A549 (cell line): ENCODE data around the gene RAB4B. TPM values are rescaled to one million over a fixed set of nuclear protein-coding genes. Genes with fewer than 3 reads are reported as not detected.
A peak's percentile ranks its signal among the peaks of the same experiment; 100 is the strongest.

Experiments used
- ATAC-seq, 2 experiments: fragments of 200-7000 bp in 1 of 2; fragments of >200 bp in 1 of 2; cut with Nextera tagmentation in 1 of 2; cut with Tn5 transposase in 1 of 2; 3 replicates each; pipeline versions ENCODE4 v1.8.0 to v1.9.1; 2018 to 2020; ENCODE audit warnings: mild to moderate bottlenecking in 1 of 2, moderate library complexity in 1 of 2
- CTCF ChIA-PET: fragments of 300-600 bp; sonication (Branson Sonifier 250); formaldehyde crosslinking; extraction: SDS; loops from one replicate; lab custom pipeline; 2021; ENCODE audit warnings: antibody characterized with exemption, inconsistent platforms; lab: Yijun Ruan, JAX
- POLR2A ChIA-PET: fragments of 350-600 bp; formaldehyde crosslinking; extraction: SDS; loops from one replicate; lab custom pipeline; 2021; ENCODE audit warnings: antibody characterized with exemption, inconsistent platforms; lab: Yijun Ruan, JAX
- DNase-seq, 2 experiments: peaks; one replicate each; pipeline versions ENCODE4 v3.0.0 to v3.0.0-alpha.2; 2011 to 2016; ENCODE audit warnings: low read depth in 1 of 2, low spot score in 1 of 2
- FAIRE-seq: peaks from 2 replicates; lab custom pipeline; 2011; peaks lifted over from hg19 to GRCh38; lab: Jason Lieb, UNC
- H3K27ac ChIP-seq, 2 experiments: fragments of >200 bp; sonication (Bioruptor Twin); formaldehyde crosslinking; 3 replicates each; pipeline ENCODE4 v1.5.1; 2016 to 2017
- H3K4me1 ChIP-seq: fragments of >200 bp; sonication (Bioruptor Twin); formaldehyde crosslinking; 3 replicates; pipeline ENCODE4 v1.6.1; 2016
- H3K4me2 ChIP-seq: fragments of >200 bp; sonication (Bioruptor Twin); formaldehyde crosslinking; 3 replicates; pipeline ENCODE4 v1.6.1; 2016
- H3K4me3 ChIP-seq: fragments of >200 bp; sonication (Bioruptor Twin); formaldehyde crosslinking; 3 replicates; pipeline ENCODE4 v1.5.1; 2016
- H3K9me3 ChIP-seq: fragments of >200 bp; sonication (Bioruptor Twin); formaldehyde crosslinking; 3 replicates; pipeline ENCODE4 v1.6.1; 2016
- CEBPB ChIP-seq, 2 experiments: fragments of >200 bp in 1 of 2; sonication (Bioruptor Twin) in 1 of 2; formaldehyde crosslinking in 1 of 2; IDR thresholded peaks; 2 replicates each; pipeline ENCODE4 v1.6.1; 2012 to 2016
- E2F6 ChIP-seq: IDR thresholded peaks from 2 replicates; pipeline ENCODE4 v1.6.1; 2012; ENCODE audit warnings: low read depth, borderline replicate concordance
- EP300 ChIP-seq, 2 experiments: fragments of >200 bp; sonication (Bioruptor Twin); formaldehyde crosslinking; IDR thresholded peaks; 2 replicates in 1 of 2; 3 replicates in 1 of 2; pipeline ENCODE4 v1.6.1; 2016 to 2017
- FOSB ChIP-seq: fragments of 250-450 bp; sonication (Bioruptor Pico); IDR thresholded peaks from 2 replicates; pipeline ENCODE4 v1.5.0; 2020; ENCODE audit warnings: mild to moderate bottlenecking, moderate library complexity
- GATA3 ChIP-seq: IDR thresholded peaks from 2 replicates; pipeline ENCODE4 v1.6.1; 2012; ENCODE audit warnings: borderline replicate concordance
- HDAC2 ChIP-seq: fragments of 200-600 bp; sonication (generic); IDR thresholded peaks from 2 replicates; pipeline ENCODE4 v1.6.1; 2016
- HES2 ChIP-seq: fragments of >200 bp; sonication (Bioruptor Twin); formaldehyde crosslinking; IDR thresholded peaks from 2 replicates; pipeline ENCODE4 v1.6.1; 2016
- HEYL ChIP-seq: fragments of 250-450 bp; sonication (Bioruptor Pico); IDR thresholded peaks from 2 replicates; pipeline ENCODE4 v1.8.0; 2021; ENCODE audit warnings: mild to moderate bottlenecking, moderate library complexity
- HOXB13 ChIP-seq: fragments of 250-450 bp; sonication (Bioruptor Pico); IDR thresholded peaks from 2 replicates; pipeline ENCODE4 v1.5.0; 2020; ENCODE audit warnings: low read depth, mild to moderate bottlenecking, moderate library complexity
- HOXB5 ChIP-seq: fragments of 250-450 bp; sonication (Bioruptor Pico); IDR thresholded peaks from 2 replicates; pipeline ENCODE4 v1.5.0; 2020; ENCODE audit warnings: mild to moderate bottlenecking, moderate library complexity
- JUN ChIP-seq, 2 experiments: fragments of >200 bp; sonication (Bioruptor Twin); formaldehyde crosslinking; IDR thresholded peaks; 2 replicates in 1 of 2; 3 replicates in 1 of 2; pipeline ENCODE4 v1.6.1; 2016 to 2017
- JUNB ChIP-seq: fragments of >200 bp; sonication (Bioruptor Twin); formaldehyde crosslinking; IDR thresholded peaks from 2 replicates; pipeline ENCODE4 v1.6.1; 2016
- MAX ChIP-seq: IDR thresholded peaks from 2 replicates; pipeline ENCODE4 v1.6.1; 2012
- MAZ ChIP-seq: fragments of 150-350 bp; IDR thresholded peaks from 2 replicates; pipeline ENCODE4 v1.6.1; 2014; ENCODE audit warnings: antibody characterized with exemption, low read depth, low read length, borderline replicate concordance
- MYC ChIP-seq: IDR thresholded peaks from 2 replicates; pipeline ENCODE4 v1.6.1; 2012; ENCODE audit warnings: mild to moderate bottlenecking, inconsistent platforms, low read length, improper control_type of control experiment, borderline replicate concordance
- NFE2L2 ChIP-seq: fragments of 150-350 bp; conservative IDR thresholded peaks from 2 replicates; pipeline ENCODE4 v1.6.1; 2014; ENCODE audit warnings: low read length
- NPAS2 ChIP-seq: fragments of 250-450 bp; sonication (Bioruptor Pico); IDR thresholded peaks from 2 replicates; pipeline ENCODE4 v1.8.0; 2022; ENCODE audit warnings: mild to moderate bottlenecking, moderate library complexity, borderline replicate concordance
- PHF8 ChIP-seq: fragments of 200-600 bp; sonication (generic); IDR thresholded peaks from 2 replicates; pipeline ENCODE4 v1.6.1; 2016; ENCODE audit warnings: low read depth, mild to moderate bottlenecking, antibody characterized with exemption, moderate library complexity, borderline replicate concordance
- POLR2A ChIP-seq: IDR thresholded peaks from 2 replicates; pipeline ENCODE4 v1.6.1; 2012; ENCODE audit warnings: mild to moderate bottlenecking, low read length
- POLR2AphosphoS2 ChIP-seq: conservative IDR thresholded peaks from 2 replicates; pipeline ENCODE4 v1.6.1; 2012; ENCODE audit warnings: low read length, improper control_type of control experiment, inconsistent platforms
- RAD21 ChIP-seq, 2 experiments: fragments of >200 bp in 1 of 2; sonication (Bioruptor Twin) in 1 of 2; formaldehyde crosslinking in 1 of 2; IDR thresholded peaks in 1 of 2; conservative IDR thresholded peaks in 1 of 2; 2 replicates in 1 of 2; 3 replicates in 1 of 2; pipeline ENCODE4 v1.6.1; 2012 to 2018; ENCODE audit warnings: inconsistent platforms in 1 of 2
- SMC3 ChIP-seq: fragments of >200 bp; sonication (Bioruptor Twin); formaldehyde crosslinking; IDR thresholded peaks from 3 replicates; pipeline ENCODE4 v1.6.1; 2018; ENCODE audit warnings: inconsistent platforms
- TFCP2L1 ChIP-seq: fragments of 250-450 bp; sonication (Bioruptor Pico); IDR thresholded peaks from 2 replicates; pipeline ENCODE4 v1.5.0; 2021; ENCODE audit warnings: mild to moderate bottlenecking
- USF2 ChIP-seq: fragments of 450-650 bp; IDR thresholded peaks from 2 replicates; pipeline ENCODE4 v1.6.1; 2014; ENCODE audit warnings: antibody characterized with exemption
- ZC3H11A ChIP-seq: fragments of 450-650 bp; IDR thresholded peaks from 2 replicates; pipeline ENCODE4 v1.6.1; 2014; ENCODE audit warnings: antibody characterized with exemption, mild to moderate bottlenecking
- WGBS: methylation state at CpG from one replicate; pipeline ENCODE4 v1.1.6; 2017; ENCODE audit errors: missing lambda C conversion rate; 5-methylcytosine and 5-hydroxymethylcytosine counted together
- polyA plus RNA-seq, 4 experiments: library from polyadenylated mRNA; depleted of rRNA in 3 of 4; stranded (reverse); fragments of >200 nt; fragmentation: RNase III in 1 of 4; extraction: RNeasy Plus Mini Kit Qiagen cat#74134 plus additional on column Dnase treatment in 1 of 4; gene quantifications; 2 replicates in 3 of 4; 3 replicates in 1 of 4; pipeline ENCODE4 v1.2.3, GENCODE V29; 2011 to 2017
- TF ChIP-seq, protein P1 (sequence below): IDR thresholded peaks from 2 replicates; pipeline ENCODE4 v1.6.1; 2012

RAB4B gene
- polyA plus RNA-seq, 2 of the 4 experiments (the other 2 are of a cell fraction): 20.7 to 22.9 TPM

DNA sequence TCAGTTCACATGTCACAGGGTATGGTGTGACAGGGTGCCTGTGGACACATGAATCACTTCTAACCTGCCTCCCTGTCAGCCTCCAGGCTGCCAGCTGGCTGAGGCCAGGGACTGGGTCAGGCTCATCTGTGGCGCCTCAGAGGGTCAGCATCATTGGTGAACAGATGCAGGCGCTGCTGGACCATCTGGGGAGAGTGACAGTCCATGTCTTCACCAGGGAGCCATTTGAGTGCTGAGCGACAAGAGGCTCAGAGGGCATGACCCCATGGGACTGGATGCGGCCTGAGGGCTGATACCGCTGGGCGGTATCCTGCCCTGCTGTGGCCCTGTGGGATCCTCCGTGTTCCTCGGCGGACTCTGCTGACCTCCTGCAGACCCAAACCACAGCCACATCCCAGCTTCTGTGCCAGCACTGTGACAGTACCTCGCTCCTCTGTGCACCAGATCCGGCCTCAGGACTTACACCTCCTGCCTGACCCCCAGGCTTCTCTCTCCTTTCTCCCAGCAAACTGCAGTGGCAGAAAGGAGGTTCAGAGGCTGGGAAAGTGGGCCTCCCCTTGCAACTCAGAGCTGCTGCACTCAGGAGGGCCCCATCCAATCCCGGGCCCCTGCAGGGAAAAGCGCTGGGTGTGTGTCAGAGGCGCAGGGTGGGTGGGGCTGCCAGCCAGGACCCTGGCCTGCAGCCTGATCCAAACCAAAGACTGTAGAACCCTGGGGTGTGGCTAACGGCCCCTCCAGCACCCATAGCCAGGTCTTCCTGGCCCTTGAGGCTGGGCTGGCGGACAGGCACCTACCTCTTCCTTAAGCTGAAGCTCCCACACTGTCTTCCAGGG, 38.0 kb upstream of the RAB4B start:
- Histone ChIP-seq H3K4me3 (no peak overlapping the region), H3K4me2 (no peak overlapping the region), H3K27ac (no peak overlapping the region), H3K4me1 (peaks cover 5% of the 10 kb centered on the region), H3K9me3 (no peaks in the 10 kb centered on the region)
- FAIRE-seq (no peak), ATAC-seq (peak; percentile 4 to 6), DNase-seq (no peak)
- no peak for TF ChIP-seq MAX
- TF ChIP-seq HDAC2: no peak
- no peak for TF ChIP-seq NFE2L2
- no peak for TF ChIP-seq HOXB13
- TF ChIP-seq E2F6: no peak
- peak; percentile 6; the same call in 1 of the 2 replicates for TF ChIP-seq POLR2AphosphoS2
- TF ChIP-seq JUN (IDR thresholded peaks at IDR 0.05): peak in 1 of 2 experiments; percentile 23; a peak in 2 of 5 replicates
- no peak for TF ChIP-seq GATA3
- ChIA-PET POLR2A (interaction anchor here (1.0 to 1.2 kb wide), 2 partner anchors 10 kb away, joined by 3 to 4 read pairs; partner anchors contain the start of gene ACTMAP), CTCF (interaction anchor here (0.5 to 15.8 kb wide), 8 partner anchors 10 to 215 kb away, joined by 3 to 199 read pairs (median 5); partner anchors contain the start of gene ACTMAP)
- 84% methylated on average over 16 of the region's 16 CpGs for WGBS

GRCh38 chr19:40740747-40741146, 37.3 kb upstream of the RAB4B start:
- ATAC-seq: peak; percentile 1; a peak in 2 of 6 replicates
- POLR2A ChIA-PET: interaction anchor here (1.2 kb wide), 1 partner anchor 10 kb away, joined by 4 read pairs; the partner anchor contains the start of gene ACTMAP
- TF ChIP-seq HOXB5 (CRISPR knock-in tag) (no peak), NPAS2 (CRISPR knock-in tag) (no peak), MAZ (no peak), USF2 (no peak), PHF8 (no peak), E2F6 (no peak), SMC3 (no peak), FOSB (no peak)
- CTCF ChIA-PET: interaction anchor here (0.8 to 15.8 kb wide), 4 partner anchors 9 to 78 kb away, joined by 3 to 199 read pairs (median 24); partner anchors contain the start of gene ACTMAP
- H3K4me3 ChIP-seq: no peak overlapping the region
- no peak for FAIRE-seq
- no peak overlapping the region for H3K27ac ChIP-seq
- no peaks in the 10 kb centered on the region for H3K9me3 ChIP-seq
- no peak for DNase-seq
- H3K4me2 ChIP-seq: no peak overlapping the region
- WGBS: 85% methylated on average over 6 of the region's 6 CpGs
- peaks cover 11% of the 10 kb centered on the region for H3K4me1 ChIP-seq

- H3K27ac ChIP-seq: no peak overlapping the region
- no peak for TF ChIP-seq HES2
- no peak for TF ChIP-seq GATA3
- TF ChIP-seq JUN (IDR thresholded peaks at IDR 0.05): no peak; a peak in 1 of 5 replicates
- no peak for TF ChIP-seq CEBPB (IDR thresholded peaks at IDR 0.05)
- no peak for TF ChIP-seq HEYL (CRISPR knock-in tag)
- TF ChIP-seq POLR2A: no peak
- TF ChIP-seq PHF8: no peak
- TF ChIP-seq JUNB: no peak
- TF ChIP-seq MAX: no peak
- TF ChIP-seq POLR2AphosphoS2: no peak
- TF ChIP-seq ZC3H11A: no peak
- TF ChIP-seq, protein P1, sequence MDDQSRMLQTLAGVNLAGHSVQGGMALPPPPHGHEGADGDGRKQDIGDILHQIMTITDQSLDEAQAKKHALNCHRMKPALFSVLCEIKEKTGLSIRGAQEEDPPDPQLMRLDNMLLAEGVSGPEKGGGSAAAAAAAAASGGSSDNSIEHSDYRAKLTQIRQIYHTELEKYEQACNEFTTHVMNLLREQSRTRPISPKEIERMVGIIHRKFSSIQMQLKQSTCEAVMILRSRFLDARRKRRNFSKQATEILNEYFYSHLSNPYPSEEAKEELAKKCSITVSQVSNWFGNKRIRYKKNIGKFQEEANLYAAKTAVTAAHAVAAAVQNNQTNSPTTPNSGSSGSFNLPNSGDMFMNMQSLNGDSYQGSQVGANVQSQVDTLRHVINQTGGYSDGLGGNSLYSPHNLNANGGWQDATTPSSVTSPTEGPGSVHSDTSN: no peak
- TF ChIP-seq TFCP2L1 (CRISPR knock-in tag): no peak
- no peak for TF ChIP-seq EP300 (IDR thresholded peaks at IDR 0.05)
- TF ChIP-seq RAD21 (conservative IDR thresholded peaks at IDR 0.05 in 1 of 2, IDR thresholded peaks at IDR 0.05 in 1 of 2): no peak
- TF ChIP-seq MYC: no peak
- WGBS: 88% methylated on average over 10 of the region's 10 CpGs
- no peak for DNase-seq
- ChIA-PET POLR2A (interaction anchor here (0.6 to 3.2 kb wide), 5 partner anchors 9 to 1132 kb away, joined by 3 to 13 read pairs (median 7); partner anchors contain the start of genes ACTMAP, COQ8B, ITPKC and NUMBL), CTCF (interaction anchor here (0.6 to 15.8 kb wide), 13 partner anchors 13 to 707 kb away, joined by 3 to 199 read pairs (median 4); partner anchors contain the start of gene EGLN2)
- peaks cover 13% of the 10 kb centered on the region for H3K4me1 ChIP-seq
- peak; percentile 63 for FAIRE-seq
- H3K4me2 ChIP-seq: no peak overlapping the region
- no peak overlapping the region for H3K4me3 ChIP-seq
- H3K9me3 ChIP-seq: no peaks in the 10 kb centered on the region
- peak in 1 of 2 experiments; percentile 4; a peak in 2 of 6 replicates for ATAC-seq
Observed at GRCh38 chr19:40741527-40742390, 36.3 kb upstream of the RAB4B start.
